Measurements from ENCODE around the gene RANBP17. TPM values are rescaled to one million over a fixed set of nuclear protein-coding genes. Genes with fewer than 3 reads are reported as not detected.

The RANBP17 gene
- total RNA-seq, 1 donor from 2014 or later: 6.8 TPM

GRCh38 chr5:171337210-171337569, 475.4 kb downstream of the RANBP17 start:
- H3K27me3 ChIP-seq (ENCODE audit: control insufficient read depth, insufficient read depth, low read length): peaks cover 8% of the 10 kb centered on the region
- FAIRE-seq: no peak
- no peak for DNase-seq (ENCODE audit: low read depth)
- TF ChIP-seq CTCF (IDR thresholded peaks at IDR 0.05; ENCODE audit: insufficient read depth, low read length, severe bottlenecking): no peak
- H3K36me3 ChIP-seq (ENCODE audit: control insufficient read depth, insufficient read depth, low read length): no peaks in the 10 kb centered on the region
- peak overlapping the region; percentile 37 for H3K4me3 ChIP-seq (ENCODE audit: low read depth, low read length)

GRCh38 chr5:171340042-171340441, 478.2 kb downstream of the RANBP17 start:
- Histone ChIP-seq H3K4me3 (ENCODE audit: low read depth, low read length) (no peak overlapping the region), H3K36me3 (ENCODE audit: control insufficient read depth, insufficient read depth, low read length) (no peaks in the 10 kb centered on the region), H3K27me3 (ENCODE audit: control insufficient read depth, insufficient read depth, low read length) (peaks cover 8% of the 10 kb centered on the region)
- FAIRE-seq (no peak), DNase-seq (ENCODE audit: low read depth) (no peak)
- TF ChIP-seq CTCF (IDR thresholded peaks at IDR 0.05; ENCODE audit: insufficient read depth, low read length, severe bottlenecking): no peak

- DNase-seq (ENCODE audit: low read depth) (no peak), FAIRE-seq (no peak)
- Histone ChIP-seq H3K4me3 (ENCODE audit: low read depth, low read length) (no peak overlapping the region), H3K27me3 (ENCODE audit: control insufficient read depth, insufficient read depth, low read length) (peaks cover 6% of the 10 kb centered on the region), H3K36me3 (ENCODE audit: control insufficient read depth, insufficient read depth, low read length) (no peaks in the 10 kb centered on the region)
- no peak for TF ChIP-seq CTCF (IDR thresholded peaks at IDR 0.05; ENCODE audit: insufficient read depth, low read length, severe bottlenecking)
Observed at GRCh38 chr5:171340491-171340890, 478.7 kb downstream of the RANBP17 start.

GRCh38 chr5:171342362-171343111, 480.7 kb downstream of the RANBP17 start:
- H3K27me3 ChIP-seq (ENCODE audit: control insufficient read depth, insufficient read depth, low read length): peaks cover 2% of the 10 kb centered on the region
- FAIRE-seq (no peak), DNase-seq (ENCODE audit: low read depth) (peak; percentile 55)
- no peaks in the 10 kb centered on the region for H3K36me3 ChIP-seq (ENCODE audit: control insufficient read depth, insufficient read depth, low read length)
- no peak overlapping the region for H3K4me3 ChIP-seq (ENCODE audit: low read depth, low read length)
- TF ChIP-seq CTCF (IDR thresholded peaks at IDR 0.05; ENCODE audit: insufficient read depth, low read length, severe bottlenecking): peak; percentile 69

GRCh38 chr5:171344936-171345608, 483.3 kb downstream of the RANBP17 start:
- no peak for TF ChIP-seq CTCF (IDR thresholded peaks at IDR 0.05; ENCODE audit: insufficient read depth, low read length, severe bottlenecking)
- Histone ChIP-seq H3K36me3 (ENCODE audit: control insufficient read depth, insufficient read depth, low read length) (no peaks in the 10 kb centered on the region), H3K27me3 (ENCODE audit: control insufficient read depth, insufficient read depth, low read length) (peaks cover 2% of the 10 kb centered on the region), H3K4me3 (ENCODE audit: low read depth, low read length) (no peak overlapping the region)
- FAIRE-seq (peak; percentile 77), DNase-seq (ENCODE audit: low read depth) (no peak)

Other genes with a start within 250 kb of the RANBP17 start
- gene GABRP, start 78.3 kb upstream of the RANBP17 start, total RNA-seq: 1.2 TPM in 1 of 2 replicates, not detected in the other